HK-2 (cell line): ENCODE measurements around the gene MARCHF6.
A peak's percentile ranks its signal among the peaks of the same experiment; 100 is the strongest.
"Not testable (repeated sequence)": the region's sequence is repeated elsewhere in the genome, so short reads cannot be mapped to it uniquely, and the experiment has no call there.

Experiments used
- DNase-seq: peaks from one replicate; pipeline ENCODE4 v3.0.0-alpha.2; 2018; ENCODE audit not compliant: unreplicated experiment

The MARCHF6 gene

DNA sequence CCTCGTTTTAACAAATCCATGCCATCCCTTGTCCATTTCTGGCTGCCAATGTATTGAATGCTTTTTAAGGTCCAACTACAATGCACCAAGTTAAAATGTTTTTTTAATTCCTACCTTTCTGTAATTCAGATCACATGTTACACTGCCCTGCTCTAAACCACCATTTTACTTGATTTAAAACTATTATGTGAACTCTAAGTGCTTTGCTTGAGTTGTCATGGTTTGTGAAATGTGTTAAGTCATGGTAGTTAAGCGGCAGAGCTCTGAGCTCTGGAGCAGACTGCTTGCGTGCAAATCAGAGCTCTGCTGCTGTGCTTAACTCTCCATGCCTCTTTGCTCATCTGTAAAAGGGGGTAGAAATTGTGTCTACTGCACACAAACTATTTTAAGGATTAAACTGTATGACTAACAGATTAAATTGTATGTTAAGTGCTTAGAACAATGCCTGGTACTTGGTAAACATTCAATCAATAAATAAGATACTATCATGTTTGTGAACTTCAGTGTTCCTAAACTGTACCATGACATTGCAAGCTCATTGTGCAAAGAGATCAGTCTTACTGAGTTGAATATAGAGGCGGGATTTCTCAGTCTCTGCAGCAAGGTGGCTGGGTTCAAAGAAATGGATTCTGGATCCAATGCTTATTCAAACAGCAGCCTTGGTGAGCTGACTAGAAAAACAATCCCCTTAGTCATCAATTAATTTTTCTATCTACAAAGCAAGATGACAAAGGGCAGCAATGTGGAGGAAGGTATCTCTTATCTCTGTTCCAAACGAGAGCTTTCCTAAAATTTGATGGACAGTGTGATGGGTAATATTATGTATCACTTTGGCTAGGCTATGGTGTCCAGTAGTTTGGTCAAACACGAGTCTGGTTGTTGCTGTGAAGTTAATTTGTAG, 29.7 kb upstream of the MARCHF6 start:
- DNase-seq: no peak

DNA sequence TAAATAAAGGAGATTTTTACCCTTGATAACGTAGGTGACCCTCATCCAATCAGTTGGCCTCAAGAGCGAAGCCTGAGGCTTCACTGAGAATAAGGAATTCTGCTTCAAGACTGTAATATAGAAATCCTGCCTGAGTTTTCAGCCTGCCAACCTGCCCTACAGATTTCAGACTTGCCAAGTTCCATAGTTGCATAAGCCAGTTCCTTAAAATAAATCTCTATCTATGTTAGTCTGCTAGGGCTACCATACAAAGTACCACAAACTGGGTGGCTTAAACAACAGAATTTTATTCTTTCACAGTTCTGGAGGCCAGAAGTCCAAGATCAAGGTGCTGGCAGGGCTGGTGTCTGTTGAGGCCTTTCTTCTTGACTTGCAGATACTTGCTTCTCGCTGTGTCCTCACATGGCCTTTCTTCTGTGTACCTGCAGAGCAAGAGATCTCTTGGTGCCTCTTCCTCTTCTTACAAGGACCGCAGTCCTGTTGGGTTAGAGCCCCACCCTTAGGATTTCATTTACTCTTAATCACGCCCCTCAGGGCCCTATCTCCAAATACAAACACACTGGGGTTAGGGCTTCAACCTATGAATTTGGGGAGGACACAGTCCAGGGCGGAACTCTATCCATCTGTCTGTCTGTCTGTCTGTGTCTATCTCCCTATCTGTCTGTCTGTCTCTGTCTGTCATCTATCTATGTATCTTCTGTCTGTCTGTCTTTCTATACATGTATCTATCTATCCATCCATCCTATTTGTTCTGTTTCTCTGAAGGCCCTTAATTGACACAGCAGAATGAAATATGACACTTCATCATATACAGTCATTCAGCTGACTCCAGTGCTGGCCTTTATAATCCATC, 28.8 kb upstream of the MARCHF6 start:
- no peak for DNase-seq

DNA sequence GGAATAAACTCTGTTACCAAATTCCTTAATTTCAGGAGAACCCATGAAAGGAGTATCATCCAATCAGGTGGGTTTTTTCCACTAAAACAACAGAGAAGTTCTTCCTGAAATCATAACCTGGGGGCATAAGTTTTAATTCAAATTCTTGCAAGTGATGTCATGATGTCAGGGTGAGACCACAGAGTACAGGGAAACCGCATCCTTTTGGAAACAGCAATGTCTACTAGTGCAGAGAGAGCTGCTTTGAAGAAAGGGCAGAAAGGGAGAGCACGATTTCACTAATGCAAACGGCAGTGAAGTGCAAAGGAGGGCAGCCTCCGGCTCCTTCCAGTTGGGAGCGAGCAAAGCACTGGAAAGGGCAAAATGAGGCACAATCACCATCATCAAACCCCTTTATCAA, 25.2 kb upstream of the MARCHF6 start:
- DNase-seq: no peak

DNA sequence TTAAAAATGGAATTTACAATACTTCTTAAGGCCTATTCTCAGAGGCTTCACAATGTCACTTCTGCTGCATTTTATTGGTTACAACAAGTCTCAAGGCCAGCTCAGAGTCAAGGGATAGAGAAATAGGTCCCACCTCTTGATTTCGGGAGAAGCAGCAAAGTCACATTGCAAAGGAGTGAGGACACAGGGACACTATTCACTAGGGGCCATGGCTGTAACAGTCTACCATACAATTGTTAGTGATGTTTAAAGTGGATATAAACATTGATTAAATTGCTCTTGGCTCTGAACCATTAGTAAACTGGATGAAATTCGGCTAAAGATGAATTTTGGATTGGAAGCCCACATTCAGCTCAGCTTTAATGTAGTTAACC, 24.1 kb upstream of the MARCHF6 start:
- no peak for DNase-seq

DNA sequence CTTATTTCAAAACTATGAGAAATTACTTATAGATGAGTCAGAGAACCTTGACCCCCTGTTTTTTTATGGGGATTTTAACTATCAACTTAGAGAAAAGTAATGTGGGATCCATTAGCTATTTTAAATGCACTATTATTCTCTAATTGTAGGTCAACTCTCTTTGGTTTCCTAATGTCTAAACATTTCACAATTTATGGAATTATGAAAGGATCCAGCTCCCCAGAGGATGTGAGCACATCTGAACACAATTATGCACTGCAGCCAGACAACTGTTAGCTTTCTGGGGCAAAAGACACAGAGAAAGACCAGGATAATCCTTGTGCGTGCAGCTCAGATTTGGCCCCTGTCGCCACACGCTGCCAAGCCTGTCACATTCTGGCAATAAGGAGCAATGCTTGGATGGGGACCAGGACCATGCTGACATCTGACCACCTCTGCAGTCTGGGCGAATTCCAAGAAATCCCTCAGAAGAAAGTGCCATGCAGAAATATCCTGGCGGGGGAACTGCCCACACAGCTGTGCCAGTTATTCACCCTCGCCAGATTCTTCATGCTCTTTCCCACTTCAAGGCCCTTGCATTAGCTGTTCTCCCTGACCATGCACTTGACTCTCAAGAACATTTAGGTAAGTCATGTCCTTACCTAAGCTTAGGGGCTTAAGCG, 23.5 kb upstream of the MARCHF6 start:
- no peak for DNase-seq

DNA sequence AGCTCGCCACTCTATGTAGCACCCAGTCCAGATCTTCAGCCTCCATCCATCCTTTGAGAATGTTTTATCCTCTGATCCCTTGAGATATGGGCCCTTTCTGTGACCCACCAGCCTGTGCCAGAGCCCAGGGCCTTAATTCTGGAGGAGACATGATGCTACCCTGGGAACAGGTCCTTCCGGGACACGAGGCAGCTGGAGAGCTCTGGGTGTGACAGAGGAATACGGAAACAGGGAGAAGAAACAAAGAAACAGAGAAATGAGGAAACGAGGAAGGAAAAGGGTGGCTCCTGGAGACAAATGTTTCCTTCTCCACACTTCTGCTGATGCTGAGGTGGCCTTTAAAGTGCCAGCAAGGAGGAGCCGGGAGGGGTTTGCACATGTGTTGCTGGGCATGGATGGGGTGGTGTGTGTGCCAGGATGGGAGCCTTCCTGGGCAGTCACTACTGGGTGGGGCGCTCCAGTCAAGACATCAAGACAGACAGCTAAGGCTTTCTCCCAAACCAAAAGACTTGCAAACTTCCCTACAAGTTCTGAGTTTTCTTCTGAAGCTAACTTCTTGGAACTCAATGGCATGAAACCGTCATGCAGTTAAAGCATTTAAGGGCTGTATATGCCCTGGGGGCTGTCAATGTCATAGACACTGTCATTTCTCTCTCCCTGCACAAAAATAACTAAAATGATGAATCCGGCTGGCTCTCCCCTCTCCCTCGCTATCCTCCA, 22.8 kb upstream of the MARCHF6 start:
- DNase-seq: no peak

DNA sequence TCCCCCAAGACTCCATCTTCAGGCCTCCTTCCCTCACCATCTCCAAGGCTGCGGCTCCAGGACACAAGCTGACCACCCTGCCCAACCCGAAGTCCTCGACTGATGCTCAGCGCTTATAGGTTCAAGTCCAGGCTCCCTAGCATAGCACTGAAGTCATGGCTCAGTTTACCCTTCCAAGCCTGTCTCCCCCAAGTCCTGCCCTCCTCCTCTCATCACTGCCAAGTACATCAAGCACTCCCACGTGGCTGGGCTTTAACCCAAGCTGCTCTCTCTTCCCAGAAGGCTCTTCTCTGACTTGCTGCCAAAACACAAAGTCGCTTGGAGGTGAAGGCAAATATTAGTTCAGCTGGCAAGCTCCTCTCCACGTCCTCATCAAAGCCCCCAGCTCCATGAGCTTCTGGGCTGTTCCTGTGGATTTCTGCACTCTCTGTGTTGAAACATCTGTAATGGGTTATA, 22.1 kb upstream of the MARCHF6 start:
- DNase-seq: no peak

DNA sequence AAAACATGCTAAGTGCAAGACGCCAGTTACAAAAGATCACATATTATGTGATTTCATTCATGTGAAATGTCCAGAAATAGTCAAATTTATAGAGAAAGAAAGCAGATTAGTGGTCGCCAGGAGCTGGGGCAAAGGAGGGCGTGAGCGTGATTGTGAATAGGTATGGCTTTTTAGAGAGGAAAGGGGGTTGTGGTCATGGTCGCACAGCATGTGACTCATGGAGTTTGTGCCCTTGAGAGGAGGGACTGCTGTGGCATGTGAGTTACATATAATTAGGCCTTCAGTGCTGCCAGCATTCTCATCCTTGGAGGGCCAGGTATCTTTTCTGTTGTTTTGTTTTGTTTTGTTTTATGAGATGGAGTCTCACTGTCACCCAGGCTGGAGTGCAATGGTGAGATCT, 21.2 kb upstream of the MARCHF6 start:
- DNase-seq: no peak

DNA sequence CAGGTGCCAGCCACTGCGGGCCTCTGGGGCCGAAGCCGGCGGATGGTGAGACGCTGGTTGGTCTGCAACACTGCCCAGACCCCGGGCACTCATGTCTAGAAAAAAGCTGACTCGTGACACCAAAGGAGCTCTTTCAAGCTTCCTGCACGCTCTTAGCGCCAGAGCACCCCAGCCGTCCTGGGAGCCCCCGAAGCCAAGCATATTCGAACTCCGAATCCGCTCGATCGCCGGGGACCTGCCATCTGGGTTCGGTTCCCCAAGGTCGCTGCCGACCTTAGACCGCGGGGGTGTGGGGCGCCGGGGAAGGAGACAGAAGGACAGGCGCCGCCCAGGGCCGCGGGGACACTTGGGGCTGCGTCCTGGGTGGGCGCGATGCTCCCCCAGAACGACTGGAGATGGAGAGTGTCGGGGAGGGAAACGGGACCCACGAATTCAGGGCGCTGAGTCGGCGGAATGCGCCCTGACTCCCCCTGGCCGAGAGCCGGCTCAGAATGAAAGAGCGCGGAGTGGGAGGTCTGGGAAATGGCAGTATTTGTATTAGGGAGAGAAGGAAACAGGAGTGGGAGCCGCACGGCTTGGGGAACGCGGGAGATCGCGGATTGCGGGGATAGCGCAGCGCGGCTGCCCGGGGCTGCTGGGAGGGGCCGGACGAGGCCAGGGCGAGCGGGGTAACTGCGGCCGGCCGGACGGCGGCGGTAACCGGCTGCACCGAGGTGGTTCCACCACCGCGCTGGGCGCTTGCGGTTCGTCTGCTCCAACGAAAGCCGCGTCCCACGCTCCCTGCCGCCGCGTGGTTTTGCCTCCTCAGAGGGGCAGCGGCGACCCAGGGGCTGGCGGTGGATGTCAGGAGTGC, 20.1 kb upstream of the MARCHF6 start:
- DNase-seq: peak; percentile 22

DNA sequence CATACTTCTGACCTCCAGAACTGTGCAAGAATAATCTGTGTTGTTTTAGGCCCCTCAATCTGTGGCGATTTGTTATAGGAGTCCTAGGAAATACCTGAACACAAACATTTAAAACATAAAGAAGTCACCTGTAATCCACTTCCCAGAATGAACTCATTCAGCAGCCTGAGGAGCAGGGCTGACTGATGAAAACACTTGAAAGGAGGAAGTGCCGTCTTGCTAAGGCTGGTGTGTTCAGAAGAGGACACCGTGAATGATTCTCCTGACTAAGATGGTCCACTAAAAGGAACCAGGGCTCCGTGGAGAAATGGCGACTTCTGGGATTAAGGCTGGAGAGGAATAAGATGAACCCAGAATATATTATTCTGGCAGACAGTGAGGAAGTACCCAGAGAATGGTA, 18.7 kb upstream of the MARCHF6 start:
- no peak for DNase-seq

DNA sequence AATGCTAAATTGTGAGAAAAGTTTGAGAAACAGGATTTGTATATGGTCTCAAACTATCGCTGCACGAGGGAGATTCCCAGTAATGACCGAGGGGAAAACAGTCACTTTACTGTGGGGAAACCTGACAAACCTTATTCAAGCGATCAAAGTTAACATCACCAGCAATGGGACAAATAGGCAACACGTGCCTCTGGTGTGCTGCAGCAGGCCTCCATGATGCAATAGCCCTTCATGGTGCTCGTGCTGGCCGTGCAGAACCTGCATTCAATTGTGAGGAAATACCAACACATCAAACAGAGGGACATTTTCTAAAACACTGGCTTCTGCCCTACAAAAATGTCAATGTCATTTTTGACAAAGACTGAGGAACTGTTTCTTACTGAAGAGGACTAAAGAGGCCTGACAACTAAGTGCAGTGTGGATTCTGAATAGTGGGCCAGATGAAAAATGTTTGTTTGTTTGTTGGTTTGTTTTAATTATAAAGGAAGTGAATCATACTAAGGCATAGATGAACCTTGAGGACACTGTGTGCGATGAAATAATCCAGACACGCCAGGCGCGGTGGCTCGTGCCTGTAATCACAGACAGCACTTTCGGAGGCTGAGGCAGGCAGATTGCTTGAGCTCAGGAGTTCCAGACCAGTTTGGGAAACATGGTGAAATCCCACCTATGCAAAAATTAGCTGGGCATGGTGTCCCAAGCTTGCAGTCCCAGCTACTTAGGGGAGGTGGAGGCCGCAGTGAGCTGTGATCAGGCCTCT, 17.6 kb upstream of the MARCHF6 start:
- DNase-seq: no peak

DNA sequence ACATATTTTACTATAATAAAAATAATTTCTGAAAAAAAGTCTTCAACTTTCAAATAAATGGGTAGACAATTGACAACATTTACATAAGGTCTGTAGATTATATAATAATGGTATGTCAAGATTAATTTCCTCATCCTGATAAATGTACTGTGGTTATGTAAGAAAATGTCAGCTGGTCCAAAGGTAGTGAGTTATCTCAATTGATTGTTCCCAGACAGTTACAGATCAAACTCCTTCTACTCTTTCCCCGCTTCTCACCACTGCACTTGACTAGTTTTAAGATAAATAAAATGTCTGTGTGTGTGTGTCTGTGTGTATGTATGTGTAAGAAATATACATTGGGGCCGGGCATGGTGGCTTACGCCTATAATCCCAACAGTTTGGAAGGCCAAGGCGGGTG, 16.4 kb upstream of the MARCHF6 start:
- no peak for DNase-seq

DNA sequence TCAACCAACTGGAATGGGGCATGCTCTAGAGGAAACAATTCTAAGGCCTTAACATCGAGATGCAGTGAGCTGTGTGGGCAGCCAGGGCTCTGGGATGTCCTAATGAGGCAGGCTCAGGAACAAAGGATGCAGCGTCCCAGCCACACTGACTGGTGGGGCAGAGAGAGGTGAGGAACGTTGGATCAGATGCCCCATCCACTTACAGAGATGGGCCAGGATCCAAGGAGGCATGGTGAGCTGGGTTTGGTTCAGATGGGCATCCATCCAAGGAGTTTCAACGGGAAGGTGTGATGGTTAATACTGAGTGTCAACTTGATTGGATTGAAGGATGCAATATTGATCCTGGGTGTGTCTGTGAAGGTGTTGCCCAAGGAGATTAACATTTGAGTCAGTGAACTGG, 15.5 kb upstream of the MARCHF6 start:
- DNase-seq: no peak

DNA sequence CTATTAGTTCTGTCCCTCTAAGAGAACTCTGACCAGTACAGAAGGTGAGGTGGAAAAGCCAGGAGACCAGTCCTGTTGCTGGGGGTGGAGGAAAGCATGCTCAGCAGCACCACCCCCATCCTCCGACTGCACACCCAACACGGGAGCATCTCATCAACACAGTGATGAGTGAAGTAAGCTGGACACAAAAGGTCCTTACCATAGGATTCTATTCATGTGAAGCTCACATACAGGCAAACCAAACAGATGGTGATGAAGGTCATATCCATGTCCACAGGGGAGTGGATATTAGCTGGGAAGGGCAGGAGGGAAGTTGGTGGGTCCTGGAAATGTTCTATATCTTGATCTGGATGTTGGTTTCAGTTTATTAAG, 14.8 kb upstream of the MARCHF6 start:
- no peak for DNase-seq

DNA sequence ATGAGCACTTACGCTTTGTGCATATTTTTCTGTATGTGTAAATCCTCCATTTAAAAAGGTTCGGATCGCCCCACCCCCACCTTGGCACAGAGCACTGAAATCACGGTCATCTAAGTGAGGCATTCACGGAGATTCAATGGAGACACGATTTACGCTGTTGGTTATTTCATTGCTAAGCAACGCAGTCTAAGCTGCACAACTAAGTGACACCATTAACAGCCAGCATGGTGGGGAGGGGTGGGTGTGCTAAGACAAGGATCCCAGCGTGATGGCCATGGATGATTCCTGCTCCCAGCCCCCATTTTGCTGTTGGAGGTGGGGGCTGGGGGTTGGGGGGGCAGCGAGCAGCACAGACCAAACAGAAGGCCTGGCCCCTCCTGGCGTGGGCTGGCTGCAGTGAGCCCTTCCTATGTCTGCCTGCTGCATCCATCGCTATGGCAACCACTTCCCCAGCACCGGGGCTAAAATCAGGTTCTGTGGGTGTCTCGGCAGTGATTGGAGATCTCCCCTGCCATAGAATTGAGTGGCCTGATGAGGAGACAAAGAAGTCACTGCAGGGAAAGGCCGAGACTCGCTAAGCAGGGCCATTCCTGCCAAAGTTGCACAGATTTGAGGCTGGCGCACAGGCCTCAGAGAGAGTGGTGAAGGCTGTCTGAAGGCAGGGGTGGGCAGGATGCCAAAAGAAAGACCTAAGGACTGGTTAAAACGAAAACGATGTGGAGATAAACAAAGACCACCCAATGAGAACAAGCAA, 14.3 kb upstream of the MARCHF6 start:
- no peak for DNase-seq

DNA sequence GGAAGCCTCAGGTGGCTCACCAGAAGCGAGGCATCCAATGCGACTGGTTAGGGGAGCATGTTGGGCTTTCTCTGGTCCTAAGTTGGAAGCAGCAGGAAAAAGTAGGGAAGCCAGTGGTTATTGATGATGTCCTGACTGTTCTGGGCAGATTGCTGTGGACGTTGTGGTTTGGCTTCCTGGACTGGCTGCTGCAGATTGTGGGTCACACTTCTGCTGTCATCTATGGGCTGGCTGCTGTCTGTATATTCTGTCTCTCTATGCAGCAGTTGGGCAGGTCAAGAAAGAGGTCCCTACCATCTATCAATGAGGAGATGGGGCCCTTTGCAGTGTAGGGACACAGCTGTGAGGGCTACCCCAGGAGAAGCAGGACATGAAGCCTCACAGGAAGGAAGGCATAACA, 13.5 kb upstream of the MARCHF6 start:
- no peak for DNase-seq

DNA sequence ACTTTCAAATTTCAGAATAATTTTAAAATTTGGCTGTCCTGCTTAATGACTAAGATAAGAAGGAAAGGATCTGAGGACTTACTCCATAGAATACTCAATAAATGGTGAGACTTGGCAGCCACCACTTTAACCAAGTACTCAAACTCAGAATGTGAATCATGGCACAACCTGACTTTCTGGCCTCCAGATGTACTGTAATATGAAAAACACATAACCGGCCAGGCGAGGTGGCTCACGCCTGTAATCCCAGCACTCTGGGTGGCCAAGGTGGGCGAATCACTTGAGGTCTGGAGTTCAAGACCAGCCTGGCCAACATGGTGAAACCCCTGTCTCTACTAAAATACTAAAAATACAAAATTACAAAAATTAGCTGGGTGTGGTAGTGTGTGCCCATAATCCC, 10.0 kb upstream of the MARCHF6 start:
- no peak for DNase-seq

DNA sequence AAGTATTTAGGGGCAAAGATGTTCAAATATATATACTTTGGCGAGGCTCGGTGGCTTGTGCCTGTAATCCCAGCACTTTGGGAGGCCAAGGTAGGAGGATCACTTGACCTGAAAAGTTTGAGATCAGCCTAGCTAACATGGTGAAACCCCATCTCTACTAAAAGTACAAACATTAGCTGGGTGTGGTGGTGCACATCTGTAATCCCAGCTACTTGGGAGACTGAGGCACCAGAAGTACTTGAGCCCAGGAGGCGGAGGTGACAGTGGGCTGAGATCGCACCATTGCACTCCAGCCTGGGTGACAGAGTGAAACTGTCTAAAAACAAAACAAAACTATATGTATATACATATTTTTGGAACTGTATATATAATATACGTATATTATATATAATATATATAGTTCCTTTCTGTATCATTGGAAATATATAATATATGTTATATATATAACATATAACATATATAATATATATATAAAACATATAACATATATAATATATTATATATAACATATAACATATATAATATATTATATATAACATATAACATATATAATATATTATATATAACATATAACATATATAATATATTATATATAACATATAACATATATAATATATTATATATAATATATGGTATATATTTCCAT, 8.9 kb upstream of the MARCHF6 start:
- not testable (repeated sequence) for DNase-seq

DNA sequence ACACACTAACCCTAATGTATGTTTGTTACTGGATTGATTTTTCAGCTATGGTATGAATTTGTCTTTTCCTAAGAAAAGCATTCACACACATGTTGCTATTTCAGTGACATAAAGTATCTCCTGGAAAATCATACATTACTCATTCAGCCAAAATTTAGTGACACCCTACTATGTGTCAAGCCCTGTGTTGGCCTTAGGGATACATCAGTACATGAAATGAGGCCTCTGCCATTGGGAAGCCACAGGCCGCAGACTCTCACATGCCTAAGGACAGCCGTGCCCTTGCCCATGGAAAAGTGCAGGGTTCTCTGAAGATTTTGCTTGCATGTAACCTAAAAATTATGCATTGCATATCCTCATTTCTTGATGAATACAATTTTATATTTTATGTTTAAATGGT, 5.2 kb upstream of the MARCHF6 start:
- no peak for DNase-seq
